Measurements from ENCODE around the gene GPATCH11. TPM values are rescaled to one million over a fixed set of nuclear protein-coding genes. Genes with fewer than 3 reads are reported as not detected.
A peak's percentile ranks its signal among the peaks of the same experiment; 100 is the strongest.

The GPATCH11 gene
- polyA plus RNA-seq, 3 donors = 3.1 to 5.7 (median 3.8) TPM

- DNase-seq = no peak
- Histone ChIP-seq H3K4me2 (replicated peaks; ENCODE audit: extremely low read depth, low read length, poor library complexity, severe bottlenecking) (no peak overlapping the region), H3K27ac (ENCODE audit: low read depth in 1 of 2, low read length in 2 of 2) (no peak overlapping the region), H3K4me1 (ENCODE audit: control insufficient read depth in 1 of 2, insufficient read depth in 2 of 2, low read length in 2 of 2) (no peaks in the 10 kb centered on the region), H3K79me2 (ENCODE audit: insufficient read depth, low read length) (no peaks in the 10 kb centered on the region), H2AFZ (ENCODE audit: insufficient read depth, low read depth, low read length, poor library complexity, severe bottlenecking) (no peak overlapping the region), H4K20me1 (ENCODE audit: insufficient read depth, low read length) (no peaks in the 10 kb centered on the region), H3K9ac (ENCODE audit: insufficient read depth, low read length, poor library complexity, severe bottlenecking) (no peak overlapping the region), H3K36me3 (replicated peaks in 1 of 2; ENCODE audit: control insufficient read depth in 1 of 2, insufficient read depth in 2 of 2, low read length in 2 of 2) (peaks cover 61 to 96% of the 10 kb centered on the region in 2 donors), H3K27me3 (ENCODE audit: control insufficient read depth in 2 of 2, insufficient read depth in 2 of 2, low read length in 2 of 2) (no peaks in the 10 kb centered on the region), H3K9me3 (replicated peaks in 1 of 2; ENCODE audit: control insufficient read depth in 1 of 2, insufficient read depth in 1 of 2, low read length in 2 of 2) (no peaks in the 10 kb centered on the region), H3K4me3 (replicated peaks in 1 of 3; ENCODE audit: low read depth in 2 of 3, low read length in 3 of 3) (no peak overlapping the region)
- intact Hi-C loops (cut with micrococcal nuclease) = no loop called here
- whole genome bisulfite sequencing (ENCODE audit: insufficient coverage) = no CpG with 5 or more reads among the region's 2 CpGs
- no peak for TF ChIP-seq CTCF (IDR thresholded peaks at IDR 0.05)
- no peaks in the 10 kb centered on the region for H3K4me1 Mint-ChIP-seq
- no peaks in the 10 kb centered on the region for H3K27me3 Mint-ChIP-seq (ENCODE audit: low read depth in 3 of 3)
- H3K36me3 Mint-ChIP-seq = peaks cover 79 to 87% of the 10 kb centered on the region in 2 donors
- H3K4me3 Mint-ChIP-seq = no peak overlapping the region
- H3K27ac Mint-ChIP-seq = peak overlapping the region in 2 of 7 donors; percentile 32 to 41
- H3K9me3 Mint-ChIP-seq = no peaks in the 10 kb centered on the region
Observed at GRCh38 chr2:37104178-37104577, 19.9 kb downstream of the GPATCH11 start.

GRCh38 chr2:37105150-37105549 lies 20.8 kb downstream of the GPATCH11 start:
- Histone ChIP-seq H2AFZ (ENCODE audit: insufficient read depth, low read depth, low read length, poor library complexity, severe bottlenecking) (no peak overlapping the region), H3K4me1 (ENCODE audit: control insufficient read depth in 1 of 2, insufficient read depth in 2 of 2, low read length in 2 of 2) (no peaks in the 10 kb centered on the region), H3K4me2 (replicated peaks; ENCODE audit: extremely low read depth, low read length, poor library complexity, severe bottlenecking) (no peak overlapping the region), H3K27ac (ENCODE audit: low read depth in 1 of 2, low read length in 2 of 2) (no peak overlapping the region), H3K4me3 (replicated peaks in 1 of 3; ENCODE audit: low read depth in 2 of 3, low read length in 3 of 3) (no peak overlapping the region), H3K9me3 (replicated peaks in 1 of 2; ENCODE audit: control insufficient read depth in 1 of 2, insufficient read depth in 1 of 2, low read length in 2 of 2) (no peaks in the 10 kb centered on the region), H4K20me1 (ENCODE audit: insufficient read depth, low read length) (no peaks in the 10 kb centered on the region), H3K36me3 (replicated peaks in 1 of 2; ENCODE audit: control insufficient read depth in 1 of 2, insufficient read depth in 2 of 2, low read length in 2 of 2) (peaks cover 68 to 96% of the 10 kb centered on the region in 2 donors), H3K79me2 (ENCODE audit: insufficient read depth, low read length) (no peaks in the 10 kb centered on the region), H3K27me3 (ENCODE audit: control insufficient read depth in 2 of 2, insufficient read depth in 2 of 2, low read length in 2 of 2) (no peaks in the 10 kb centered on the region), H3K9ac (ENCODE audit: insufficient read depth, low read length, poor library complexity, severe bottlenecking) (no peak overlapping the region)
- Mint-ChIP-seq H3K36me3 (peaks cover 74 to 87% of the 10 kb centered on the region in 2 donors), H3K27ac (peak overlapping the region in 3 of 7 donors; percentile 5 to 40 (median 16)), H3K4me1 (no peaks in the 10 kb centered on the region), H3K27me3 (ENCODE audit: low read depth in 3 of 3) (no peaks in the 10 kb centered on the region), H3K9me3 (no peaks in the 10 kb centered on the region), H3K4me3 (no peak overlapping the region)
- intact Hi-C loops (cut with micrococcal nuclease) = no loop called here
- WGBS (ENCODE audit: insufficient coverage) = 94% methylated on average over 3 of the region's 5 CpGs
- no peak for DNase-seq
- TF ChIP-seq CTCF (IDR thresholded peaks at IDR 0.05) = no peak
